HG02798 (cell line): Measurements from ENCODE around the gene VAV2.

Source experiments
- ATAC-seq: cut with Tn5 transposase; IDR thresholded peaks from one replicate; pipeline ENCODE4 v1.9.1; 2021; ENCODE audit warnings: mild to moderate bottlenecking; ENCODE audit not compliant: unreplicated experiment, poor library complexity

Gene VAV2

GRCh38 chr9:133737774-133738639 lies 254.1 kb downstream of the VAV2 start, which contains the start of gene SARDH:
Gene SARDH (minus strand): TSS chr9:133738352. CDS start chr9:133734173, 4,179 bp downstream.
- no peak for ATAC-seq

GRCh38 chr9:133737071-133737773 lies 254.9 kb downstream of the VAV2 start:
- ATAC-seq: no peak

- no peak for ATAC-seq
Observed at GRCh38 chr9:133735931-133736330, 256.2 kb downstream of the VAV2 start.

GRCh38 chr9:133735415-133735775 lies 256.7 kb downstream of the VAV2 start:
- ATAC-seq: no peak

- no peak for ATAC-seq
Observed at GRCh38 chr9:133734590-133735414, 257.3 kb downstream of the VAV2 start.

GRCh38 chr9:133733796-133734533 lies 258.2 kb downstream of the VAV2 start:
- ATAC-seq: no peak

- ATAC-seq: no peak
Observed at GRCh38 chr9:133733421-133733795, 258.7 kb downstream of the VAV2 start.

- no peak for ATAC-seq
Observed at GRCh38 chr9:133732639-133733408, 259.3 kb downstream of the VAV2 start.

GRCh38 chr9:133731876-133732638 lies 260.1 kb downstream of the VAV2 start:
- no peak for ATAC-seq

GRCh38 chr9:133730994-133731715 lies 261.0 kb downstream of the VAV2 start:
- no peak for ATAC-seq

GRCh38 chr9:133729617-133730281 lies 262.4 kb downstream of the VAV2 start:
- ATAC-seq: no peak

- ATAC-seq: no peak
Observed at GRCh38 chr9:133728856-133729616, 263.1 kb downstream of the VAV2 start.

- ATAC-seq: no peak
Observed at GRCh38 chr9:133727876-133728441, 264.2 kb downstream of the VAV2 start.

GRCh38 chr9:133727277-133727875 lies 264.7 kb downstream of the VAV2 start:
- ATAC-seq: no peak

GRCh38 chr9:133726401-133727276 lies 265.5 kb downstream of the VAV2 start:
- no peak for ATAC-seq
